ENCODE results near the gene GPRC5A. TPM values are rescaled to one million over a fixed set of nuclear protein-coding genes. Genes with fewer than 3 reads are reported as not detected.

Gene GPRC5A
- total RNA-seq, 6 experiments from 2014 or later, result 206 to 371 (median 280) TPM

- TF ChIP-seq CTCF (IDR thresholded peaks at IDR 0.05), result no peak
- Mint-ChIP-seq H3K27ac (no peak overlapping the region), H3K4me1 (ENCODE audit: low read depth) (no peaks in the 10 kb centered on the region), H3K4me3 (no peak overlapping the region), H3K36me3 (ENCODE audit: low read depth) (peaks cover 14% of the 10 kb centered on the region), H3K27me3 (ENCODE audit: insufficient read depth) (no peaks in the 10 kb centered on the region), H3K9me3 (no peaks in the 10 kb centered on the region)
- DNase-seq, result no peak
Measured at GRCh38 chr12:12965836-12966235, 74.5 kb downstream of the GPRC5A start.

Other genes starting within 250 kb of the GPRC5A start
- gene GPR19, start 195.4 kb upstream of the GPRC5A start, total RNA-seq (2021; fragmentation: NEBNext Ultra II Directional; extraction: Animal tissue kit (Norgen Biotek cat#: 25700)), result under 1 TPM in 3 of 6 experiments, not detected in 3; 0.15 to 0.31 (median 0.26) TPM
- 10 to 100 TPM; 22.9 to 31.4 (median 29.7) TPM for gene CDKN1B, start 174.2 kb upstream of the GPRC5A start, total RNA-seq (2021; fragmentation: NEBNext Ultra II Directional; extraction: Animal tissue kit (Norgen Biotek cat#: 25700))
- gene APOLD1, start 105.9 kb upstream of the GPRC5A start, total RNA-seq (2021; fragmentation: NEBNext Ultra II Directional; extraction: Animal tissue kit (Norgen Biotek cat#: 25700)), result 1 to 10 TPM; 5.0 to 8.6 (median 6.6) TPM
- gene DDX47, start 78.2 kb upstream of the GPRC5A start, total RNA-seq (2021; fragmentation: NEBNext Ultra II Directional; extraction: Animal tissue kit (Norgen Biotek cat#: 25700)), result 10 to 100 TPM; 87.6 to 97.3 (median 94.2) TPM
- gene GPRC5D, start 60.6 kb downstream of the GPRC5A start, total RNA-seq (2021; fragmentation: NEBNext Ultra II Directional; extraction: Animal tissue kit (Norgen Biotek cat#: 25700)), result not detected
- gene HEBP1, start 108.7 kb downstream of the GPRC5A start, total RNA-seq (2021; fragmentation: NEBNext Ultra II Directional; extraction: Animal tissue kit (Norgen Biotek cat#: 25700)), result 100 to 1,000 TPM in 1 of 6 experiments, 10 to 100 TPM in 5; 65.0 to 100 (median 70.8) TPM
- gene FAM234B, start 152.8 kb downstream of the GPRC5A start, total RNA-seq (2021; fragmentation: NEBNext Ultra II Directional; extraction: Animal tissue kit (Norgen Biotek cat#: 25700)), result 1 to 10 TPM; 3.0 to 4.6 (median 3.7) TPM
- 1 to 10 TPM in 2 of 6 experiments, under 1 TPM in 4; 0.48 to 1.0 (median 0.75) TPM for gene GSG1, start 212.1 kb downstream of the GPRC5A start, total RNA-seq (2021; fragmentation: NEBNext Ultra II Directional; extraction: Animal tissue kit (Norgen Biotek cat#: 25700))